GM23338 (cell line): ENCODE data around the gene PAN2. TPM values are rescaled to one million over a fixed set of nuclear protein-coding genes. Genes with fewer than 3 reads are reported as not detected.

Experiments used
- ATAC-seq: fragments of 200-7000 bp; cut with Tn5 transposase; 3 replicates; pipeline ENCODE4 v1.9.1; 2020
- DNase-seq: peaks from one replicate; pipeline ENCODE4 v3.0.0-alpha.2; 2015; ENCODE audit warnings: low spot score
- H2AFZ ChIP-seq: fragments of 200-600 bp; sonication (generic); 2 replicates; pipeline ENCODE4 v1.8.0; 2016; ENCODE audit warnings: antibody characterized with exemption, mild to moderate bottlenecking, moderate library complexity
- H3F3A ChIP-seq: fragments of 200-600 bp; sonication (generic); replicated peaks from 2 replicates; pipeline ENCODE4 v1.8.0; 2017; ENCODE audit warnings: antibody characterized with exemption, mixed run types, low read depth
- H3K27ac ChIP-seq: fragments of 200-600 bp; sonication (generic); 2 replicates; pipeline ENCODE4 v1.6.1; 2016; ENCODE audit warnings: low read depth
- H3K27me3 ChIP-seq: fragments of 200-600 bp; sonication (generic); 2 replicates; pipeline ENCODE4 v1.8.0; 2016; ENCODE audit warnings: mild to moderate bottlenecking, mixed run types, moderate library complexity; ENCODE audit not compliant: insufficient read depth
- H3K36me3 ChIP-seq: fragments of 200-600 bp; sonication (generic); 2 replicates; pipeline ENCODE4 v1.8.0; 2016; ENCODE audit warnings: mild to moderate bottlenecking; ENCODE audit not compliant: insufficient read depth
- H3K4me1 ChIP-seq: fragments of 200-600 bp; sonication (generic); 2 replicates; pipeline ENCODE4 v1.8.0; 2016; ENCODE audit warnings: mild to moderate bottlenecking, moderate library complexity; ENCODE audit not compliant: insufficient read depth
- H3K4me2 ChIP-seq: fragments of 200-600 bp; sonication (generic); 2 replicates; pipeline ENCODE4 v1.7.1; 2017; ENCODE audit warnings: mixed run types
- H3K4me3 ChIP-seq: fragments of 200-600 bp; sonication (generic); 2 replicates; pipeline ENCODE4 v1.6.1; 2016; ENCODE audit warnings: mixed run types
- H3K79me2 ChIP-seq: fragments of 200-600 bp; sonication (generic); replicated peaks from 2 replicates; pipeline ENCODE4 v1.8.0; 2017; ENCODE audit warnings: mild to moderate bottlenecking; ENCODE audit not compliant: insufficient read depth
- H3K9me2 ChIP-seq: fragments of 200-600 bp; sonication (generic); 2 replicates; pipeline ENCODE4 v1.8.0; 2017; ENCODE audit not compliant: insufficient read depth
- H4K20me1 ChIP-seq: fragments of 200-600 bp; sonication (generic); replicated peaks from 2 replicates; pipeline ENCODE4 v1.8.0; 2017; ENCODE audit warnings: mild to moderate bottlenecking; ENCODE audit not compliant: insufficient read depth
- H3K27ac Mint-ChIP-seq: 2 replicates; pipeline ENCODE4 v1.8.0; 2020; ENCODE audit warnings: inconsistent platforms, mild to moderate bottlenecking, moderate library complexity, mixed read lengths
- H3K27me3 Mint-ChIP-seq: 3 replicates; pipeline ENCODE4 v1.8.0; 2022; ENCODE audit warnings: low read depth, mild to moderate bottlenecking, moderate library complexity, mixed read lengths, inconsistent platforms; ENCODE audit not compliant: insufficient read depth, poor library complexity
- H3K36me3 Mint-ChIP-seq: 3 replicates; pipeline ENCODE4 v1.8.0; 2021; ENCODE audit warnings: low read depth, mild to moderate bottlenecking, inconsistent platforms, moderate library complexity, mixed read lengths
- H3K4me1 Mint-ChIP-seq: 3 replicates; pipeline ENCODE4 v1.8.0; 2020; ENCODE audit warnings: mild to moderate bottlenecking, inconsistent platforms, mixed read lengths
- H3K4me3 Mint-ChIP-seq: 3 replicates; pipeline ENCODE4 v1.8.0; 2021; ENCODE audit warnings: moderate library complexity, mild to moderate bottlenecking, inconsistent platforms, mixed read lengths
- H3K9me3 Mint-ChIP-seq: 3 replicates; pipeline ENCODE4 v1.8.0; 2020; ENCODE audit warnings: moderate library complexity, mild to moderate bottlenecking, inconsistent platforms, mixed read lengths
- CREB1 ChIP-seq: fragments of 250-450 bp; sonication (Bioruptor Pico); IDR thresholded peaks from 2 replicates; pipeline ENCODE4 v1.5.0; 2020; ENCODE audit warnings: low read depth, mild to moderate bottlenecking, moderate library complexity
- EZH2 ChIP-seq: fragments of 200-600 bp; sonication (generic); IDR thresholded peaks from one replicate; pipeline ENCODE4 v1.8.0; 2017; ENCODE audit warnings: antibody characterized with exemption, mild to moderate bottlenecking, low read depth; ENCODE audit not compliant: unreplicated experiment
- EZH2phosphoT487 ChIP-seq: fragments of 200-600 bp; sonication (generic); IDR thresholded peaks from one replicate; pipeline ENCODE4 v1.8.1; 2018; ENCODE audit warnings: antibody characterized with exemption; ENCODE audit not compliant: unreplicated experiment
- JUNB ChIP-seq: IDR thresholded peaks from one replicate; pipeline ENCODE4 v1.6.1; 2016; ENCODE audit warnings: antibody characterized with exemption; ENCODE audit not compliant: unreplicated experiment
- NANOG ChIP-seq: IDR thresholded peaks from 2 replicates; pipeline ENCODE4 v1.6.1; 2016; ENCODE audit warnings: antibody characterized with exemption, borderline replicate concordance
- STAT1 ChIP-seq: IDR thresholded peaks from one replicate; pipeline ENCODE4 v1.6.1; 2016; ENCODE audit warnings: antibody characterized with exemption; ENCODE audit not compliant: unreplicated experiment
- ZNF114 ChIP-seq: fragments of 250-450 bp; sonication (Bioruptor Pico); IDR thresholded peaks from 2 replicates; pipeline ENCODE4 v1.5.0; 2020; ENCODE audit warnings: mild to moderate bottlenecking, moderate library complexity
- polyA plus RNA-seq: library from polyadenylated mRNA; unstranded; fragments of >200 nt; fragmentation: Nextera tagmentation; extraction: Ambion mirVana; gene quantifications from 2 replicates; pipeline ENCODE4 v1.2.1, GENCODE V29; 2016
- total RNA-seq: library from RNA; depleted of rRNA; stranded (reverse); fragments of >200 nt; shearing (Covaris generic); gene quantifications from 2 replicates; pipeline ENCODE4 v1.2.3, GENCODE V29; 2014
- TF ChIP-seq, protein P1 (sequence below), 2 experiments: fragments of 200-600 bp in 1 of 2; sonication (generic) in 1 of 2; conservative IDR thresholded peaks; 2 replicates each; pipeline versions ENCODE4 v1.5.1 to v1.6.1; 2016 to 2017; ENCODE audit warnings: antibody characterized with exemption in 2 of 2, low read depth in 2 of 2, mild to moderate bottlenecking in 2 of 2, moderate library complexity in 1 of 2
- TF ChIP-seq, protein P2 (sequence below): IDR thresholded peaks from one replicate; pipeline ENCODE4 v1.6.1; 2018; ENCODE audit warnings: antibody characterized with exemption; ENCODE audit not compliant: unreplicated experiment
- TF ChIP-seq, protein P3 (sequence below): IDR thresholded peaks from 2 replicates; pipeline ENCODE4 v1.6.1; 2016; ENCODE audit warnings: antibody characterized with exemption
- TF ChIP-seq, protein P4 (sequence below): fragments of 250-450 bp; sonication (Bioruptor Pico); IDR thresholded peaks from 2 replicates; pipeline ENCODE4 v1.5.0; 2020; ENCODE audit warnings: mild to moderate bottlenecking, moderate library complexity

Gene PAN2
- total and polyA plus RNA-seq, 2 experiments from 2014 or later: 11.5 to 27.2 TPM

DNA sequence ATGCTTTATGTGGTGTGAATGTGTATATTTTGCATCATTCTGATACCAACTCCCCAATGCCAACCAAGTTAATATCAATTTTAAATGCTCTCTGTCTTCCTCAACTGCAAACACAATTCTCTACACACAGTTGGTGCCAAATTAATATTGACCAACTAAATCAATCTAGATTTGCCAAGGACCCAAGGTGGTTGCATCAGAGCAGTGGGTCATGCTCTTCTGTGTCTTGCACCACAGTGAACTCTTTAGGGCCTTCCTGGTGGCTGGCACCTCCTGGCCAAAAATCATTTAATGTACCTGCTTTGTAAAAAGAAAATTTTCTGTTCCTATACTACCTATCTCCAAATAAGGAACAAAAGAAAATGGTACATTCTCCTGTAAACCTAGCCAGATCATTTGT, 53.0 kb downstream of the PAN2 start:
- Histone ChIP-seq H3F3A (peaks cover 12% of the 10 kb centered on the region), H3K4me3 (no peak overlapping the region), H2AFZ (no peak overlapping the region), H3K4me1 (peaks cover 3% of the 10 kb centered on the region; the same call in 1 of the 2 replicates), H3K79me2 (no peaks in the 10 kb centered on the region), H3K27me3 (no peaks in the 10 kb centered on the region), H3K36me3 (peaks cover 55% of the 10 kb centered on the region), H3K9me2 (no peaks in the 10 kb centered on the region), H3K4me2 (no peak overlapping the region), H4K20me1 (peaks cover 8% of the 10 kb centered on the region), H3K27ac (peak overlapping the region; percentile 5; the same call in 1 of the 2 replicates)
- H3K36me3 Mint-ChIP-seq: peaks cover 78% of the 10 kb centered on the region
- H3K9me3 Mint-ChIP-seq: no peaks in the 10 kb centered on the region
- ATAC-seq (no peak), DNase-seq (no peak)
- H3K4me1 Mint-ChIP-seq: peaks cover under 1% of the 10 kb centered on the region
- H3K27ac Mint-ChIP-seq: no peak overlapping the region
- TF ChIP-seq STAT1 (no peak), EZH2phosphoT487 (no peak), JUNB (no peak), EZH2 (no peak), CREB1 (CRISPR knock-in tag) (no peak), ZNF114 (no peak), NANOG (no peak)
- TF ChIP-seq, protein P1, sequence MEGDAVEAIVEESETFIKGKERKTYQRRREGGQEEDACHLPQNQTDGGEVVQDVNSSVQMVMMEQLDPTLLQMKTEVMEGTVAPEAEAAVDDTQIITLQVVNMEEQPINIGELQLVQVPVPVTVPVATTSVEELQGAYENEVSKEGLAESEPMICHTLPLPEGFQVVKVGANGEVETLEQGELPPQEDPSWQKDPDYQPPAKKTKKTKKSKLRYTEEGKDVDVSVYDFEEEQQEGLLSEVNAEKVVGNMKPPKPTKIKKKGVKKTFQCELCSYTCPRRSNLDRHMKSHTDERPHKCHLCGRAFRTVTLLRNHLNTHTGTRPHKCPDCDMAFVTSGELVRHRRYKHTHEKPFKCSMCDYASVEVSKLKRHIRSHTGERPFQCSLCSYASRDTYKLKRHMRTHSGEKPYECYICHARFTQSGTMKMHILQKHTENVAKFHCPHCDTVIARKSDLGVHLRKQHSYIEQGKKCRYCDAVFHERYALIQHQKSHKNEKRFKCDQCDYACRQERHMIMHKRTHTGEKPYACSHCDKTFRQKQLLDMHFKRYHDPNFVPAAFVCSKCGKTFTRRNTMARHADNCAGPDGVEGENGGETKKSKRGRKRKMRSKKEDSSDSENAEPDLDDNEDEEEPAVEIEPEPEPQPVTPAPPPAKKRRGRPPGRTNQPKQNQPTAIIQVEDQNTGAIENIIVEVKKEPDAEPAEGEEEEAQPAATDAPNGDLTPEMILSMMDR (conservative IDR thresholded peaks at IDR 0.05; ENCODE audit: low read depth in 2 of 2): no peak
- TF ChIP-seq, protein P2, sequence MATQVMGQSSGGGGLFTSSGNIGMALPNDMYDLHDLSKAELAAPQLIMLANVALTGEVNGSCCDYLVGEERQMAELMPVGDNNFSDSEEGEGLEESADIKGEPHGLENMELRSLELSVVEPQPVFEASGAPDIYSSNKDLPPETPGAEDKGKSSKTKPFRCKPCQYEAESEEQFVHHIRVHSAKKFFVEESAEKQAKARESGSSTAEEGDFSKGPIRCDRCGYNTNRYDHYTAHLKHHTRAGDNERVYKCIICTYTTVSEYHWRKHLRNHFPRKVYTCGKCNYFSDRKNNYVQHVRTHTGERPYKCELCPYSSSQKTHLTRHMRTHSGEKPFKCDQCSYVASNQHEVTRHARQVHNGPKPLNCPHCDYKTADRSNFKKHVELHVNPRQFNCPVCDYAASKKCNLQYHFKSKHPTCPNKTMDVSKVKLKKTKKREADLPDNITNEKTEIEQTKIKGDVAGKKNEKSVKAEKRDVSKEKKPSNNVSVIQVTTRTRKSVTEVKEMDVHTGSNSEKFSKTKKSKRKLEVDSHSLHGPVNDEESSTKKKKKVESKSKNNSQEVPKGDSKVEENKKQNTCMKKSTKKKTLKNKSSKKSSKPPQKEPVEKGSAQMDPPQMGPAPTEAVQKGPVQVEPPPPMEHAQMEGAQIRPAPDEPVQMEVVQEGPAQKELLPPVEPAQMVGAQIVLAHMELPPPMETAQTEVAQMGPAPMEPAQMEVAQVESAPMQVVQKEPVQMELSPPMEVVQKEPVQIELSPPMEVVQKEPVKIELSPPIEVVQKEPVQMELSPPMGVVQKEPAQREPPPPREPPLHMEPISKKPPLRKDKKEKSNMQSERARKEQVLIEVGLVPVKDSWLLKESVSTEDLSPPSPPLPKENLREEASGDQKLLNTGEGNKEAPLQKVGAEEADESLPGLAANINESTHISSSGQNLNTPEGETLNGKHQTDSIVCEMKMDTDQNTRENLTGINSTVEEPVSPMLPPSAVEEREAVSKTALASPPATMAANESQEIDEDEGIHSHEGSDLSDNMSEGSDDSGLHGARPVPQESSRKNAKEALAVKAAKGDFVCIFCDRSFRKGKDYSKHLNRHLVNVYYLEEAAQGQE: no peak
- TF ChIP-seq, protein P3, sequence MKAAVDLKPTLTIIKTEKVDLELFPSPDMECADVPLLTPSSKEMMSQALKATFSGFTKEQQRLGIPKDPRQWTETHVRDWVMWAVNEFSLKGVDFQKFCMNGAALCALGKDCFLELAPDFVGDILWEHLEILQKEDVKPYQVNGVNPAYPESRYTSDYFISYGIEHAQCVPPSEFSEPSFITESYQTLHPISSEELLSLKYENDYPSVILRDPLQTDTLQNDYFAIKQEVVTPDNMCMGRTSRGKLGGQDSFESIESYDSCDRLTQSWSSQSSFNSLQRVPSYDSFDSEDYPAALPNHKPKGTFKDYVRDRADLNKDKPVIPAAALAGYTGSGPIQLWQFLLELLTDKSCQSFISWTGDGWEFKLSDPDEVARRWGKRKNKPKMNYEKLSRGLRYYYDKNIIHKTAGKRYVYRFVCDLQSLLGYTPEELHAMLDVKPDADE: no peak
- TF ChIP-seq, protein P4, sequence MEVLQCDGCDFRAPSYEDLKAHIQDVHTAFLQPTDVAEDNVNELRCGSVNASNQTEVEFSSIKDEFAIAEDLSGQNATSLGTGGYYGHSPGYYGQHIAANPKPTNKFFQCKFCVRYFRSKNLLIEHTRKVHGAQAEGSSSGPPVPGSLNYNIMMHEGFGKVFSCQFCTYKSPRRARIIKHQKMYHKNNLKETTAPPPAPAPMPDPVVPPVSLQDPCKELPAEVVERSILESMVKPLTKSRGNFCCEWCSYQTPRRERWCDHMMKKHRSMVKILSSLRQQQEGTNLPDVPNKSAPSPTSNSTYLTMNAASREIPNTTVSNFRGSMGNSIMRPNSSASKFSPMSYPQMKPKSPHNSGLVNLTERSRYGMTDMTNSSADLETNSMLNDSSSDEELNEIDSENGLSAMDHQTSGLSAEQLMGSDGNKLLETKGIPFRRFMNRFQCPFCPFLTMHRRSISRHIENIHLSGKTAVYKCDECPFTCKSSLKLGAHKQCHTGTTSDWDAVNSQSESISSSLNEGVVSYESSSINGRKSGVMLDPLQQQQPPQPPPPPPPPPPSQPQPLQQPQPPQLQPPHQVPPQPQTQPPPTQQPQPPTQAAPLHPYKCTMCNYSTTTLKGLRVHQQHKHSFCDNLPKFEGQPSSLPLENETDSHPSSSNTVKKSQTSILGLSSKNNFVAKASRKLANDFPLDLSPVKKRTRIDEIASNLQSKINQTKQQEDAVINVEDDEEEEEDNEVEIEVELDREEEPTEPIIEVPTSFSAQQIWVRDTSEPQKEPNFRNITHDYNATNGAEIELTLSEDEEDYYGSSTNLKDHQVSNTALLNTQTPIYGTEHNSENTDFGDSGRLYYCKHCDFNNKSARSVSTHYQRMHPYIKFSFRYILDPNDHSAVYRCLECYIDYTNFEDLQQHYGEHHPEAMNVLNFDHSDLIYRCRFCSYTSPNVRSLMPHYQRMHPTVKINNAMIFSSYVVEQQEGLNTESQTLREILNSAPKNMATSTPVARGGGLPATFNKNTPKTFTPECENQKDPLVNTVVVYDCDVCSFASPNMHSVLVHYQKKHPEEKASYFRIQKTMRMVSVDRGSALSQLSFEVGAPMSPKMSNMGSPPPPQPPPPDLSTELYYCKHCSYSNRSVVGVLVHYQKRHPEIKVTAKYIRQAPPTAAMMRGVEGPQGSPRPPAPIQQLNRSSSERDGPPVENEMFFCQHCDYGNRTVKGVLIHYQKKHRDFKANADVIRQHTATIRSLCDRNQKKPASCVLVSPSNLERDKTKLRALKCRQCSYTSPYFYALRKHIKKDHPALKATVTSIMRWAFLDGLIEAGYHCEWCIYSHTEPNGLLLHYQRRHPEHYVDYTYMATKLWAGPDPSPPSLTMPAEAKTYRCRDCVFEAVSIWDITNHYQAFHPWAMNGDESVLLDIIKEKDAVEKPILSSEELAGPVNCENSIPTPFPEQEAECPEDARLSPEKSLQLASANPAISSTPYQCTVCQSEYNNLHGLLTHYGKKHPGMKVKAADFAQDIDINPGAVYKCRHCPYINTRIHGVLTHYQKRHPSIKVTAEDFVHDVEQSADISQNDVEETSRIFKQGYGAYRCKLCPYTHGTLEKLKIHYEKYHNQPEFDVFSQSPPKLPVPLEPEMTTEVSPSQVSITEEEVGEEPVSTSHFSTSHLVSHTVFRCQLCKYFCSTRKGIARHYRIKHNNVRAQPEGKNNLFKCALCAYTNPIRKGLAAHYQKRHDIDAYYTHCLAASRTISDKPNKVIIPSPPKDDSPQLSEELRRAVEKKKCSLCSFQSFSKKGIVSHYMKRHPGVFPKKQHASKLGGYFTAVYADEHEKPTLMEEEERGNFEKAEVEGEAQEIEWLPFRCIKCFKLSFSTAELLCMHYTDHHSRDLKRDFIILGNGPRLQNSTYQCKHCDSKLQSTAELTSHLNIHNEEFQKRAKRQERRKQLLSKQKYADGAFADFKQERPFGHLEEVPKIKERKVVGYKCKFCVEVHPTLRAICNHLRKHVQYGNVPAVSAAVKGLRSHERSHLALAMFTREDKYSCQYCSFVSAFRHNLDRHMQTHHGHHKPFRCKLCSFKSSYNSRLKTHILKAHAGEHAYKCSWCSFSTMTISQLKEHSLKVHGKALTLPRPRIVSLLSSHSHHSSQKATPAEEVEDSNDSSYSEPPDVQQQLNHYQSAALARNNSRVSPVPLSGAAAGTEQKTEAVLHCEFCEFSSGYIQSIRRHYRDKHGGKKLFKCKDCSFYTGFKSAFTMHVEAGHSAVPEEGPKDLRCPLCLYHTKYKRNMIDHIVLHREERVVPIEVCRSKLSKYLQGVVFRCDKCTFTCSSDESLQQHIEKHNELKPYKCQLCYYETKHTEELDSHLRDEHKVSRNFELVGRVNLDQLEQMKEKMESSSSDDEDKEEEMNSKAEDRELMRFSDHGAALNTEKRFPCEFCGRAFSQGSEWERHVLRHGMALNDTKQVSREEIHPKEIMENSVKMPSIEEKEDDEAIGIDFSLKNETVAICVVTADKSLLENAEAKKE: no peak
- H3K4me3 Mint-ChIP-seq: no peak overlapping the region
- H3K27me3 Mint-ChIP-seq: peaks cover 4% of the 10 kb centered on the region
